H1 (cell line): ENCODE results near the gene MAPK8IP1.

Experiments used
- CTCF ChIP-seq, 3 experiments: IDR thresholded peaks; 1 replicate in 2 of 3; 2 replicates in 1 of 3; pipeline versions ENCODE4 v1.5.1 to v1.6.1; 2011; ENCODE audit warnings: low read length in 3 of 3, mild to moderate bottlenecking in 3 of 3, inconsistent platforms in 2 of 3, low read depth in 1 of 3, moderate library complexity in 1 of 3; ENCODE audit not compliant: insufficient read depth in 1 of 3; ENCODE audit errors: control extremely low read depth in 1 of 3
- EP300 ChIP-seq, 2 experiments: IDR thresholded peaks; 1 replicate in 1 of 2; 2 replicates in 1 of 2; pipeline ENCODE4 v1.6.1; 2011 to 2012; ENCODE audit warnings: low read depth in 2 of 2, low read length in 2 of 2, mild to moderate bottlenecking in 2 of 2, borderline replicate concordance in 1 of 2, inconsistent platforms in 1 of 2, moderate library complexity in 1 of 2
- EZH2 ChIP-seq: fragments of 200-600 bp; sonication (generic); IDR thresholded peaks from 2 replicates; pipeline ENCODE4 v1.7.1; 2012; ENCODE audit warnings: low read depth, mild to moderate bottlenecking, moderate library complexity, low read length, inconsistent platforms; ENCODE audit not compliant: severe bottlenecking
- KDM5A ChIP-seq: fragments of 200-600 bp; IDR thresholded peaks from 2 replicates; pipeline ENCODE4 v1.7.1; 2012; ENCODE audit warnings: mild to moderate bottlenecking, low read length, inconsistent platforms, mixed read lengths
- MAX ChIP-seq: IDR thresholded peaks from 2 replicates; pipeline ENCODE4 v1.6.1; 2012; ENCODE audit warnings: inconsistent platforms
- NRF1 ChIP-seq: IDR thresholded peaks from 2 replicates; pipeline ENCODE4 v1.6.1; 2011; ENCODE audit warnings: mild to moderate bottlenecking, low read depth, low read length, improper control_type of control experiment
- POLR2A ChIP-seq, 2 experiments: IDR thresholded peaks; 1 replicate in 1 of 2; 2 replicates in 1 of 2; pipeline ENCODE4 v1.6.1; 2011; ENCODE audit warnings: low read depth in 2 of 2, low read length in 2 of 2, mild to moderate bottlenecking in 2 of 2; ENCODE audit errors: control extremely low read depth in 1 of 2
- RXRA ChIP-seq: IDR thresholded peaks from 2 replicates; pipeline ENCODE4 v1.6.1; 2011; ENCODE audit warnings: low read depth, mild to moderate bottlenecking, low read length, moderate library complexity; ENCODE audit not compliant: insufficient read depth
- SP4 ChIP-seq: IDR thresholded peaks from 2 replicates; pipeline ENCODE4 v1.6.1; 2012; ENCODE audit warnings: low read length, inconsistent platforms

GRCh38 chr11:45846174-45846675 lies 39.2 kb upstream of the MAPK8IP1 start:
- TF ChIP-seq CTCF (IDR thresholded peaks at IDR 0.05; ENCODE audit: control extremely low read depth in 1 of 3, insufficient read depth in 1 of 3, low read depth in 1 of 3, low read length in 3 of 3), result no peak
- no peak for TF ChIP-seq NRF1
- no peak for TF ChIP-seq KDM5A
- no peak for TF ChIP-seq RXRA
- TF ChIP-seq EZH2, result no peak
- no peak for TF ChIP-seq SP4
- TF ChIP-seq EP300 (IDR thresholded peaks at IDR 0.05; ENCODE audit: borderline replicate concordance in 1 of 2, low read depth in 2 of 2, low read length in 2 of 2), result no peak
- no peak for TF ChIP-seq MAX
- no peak for TF ChIP-seq POLR2A (IDR thresholded peaks at IDR 0.05; ENCODE audit: control extremely low read depth in 1 of 2, low read depth in 2 of 2, low read length in 2 of 2)
